Omental fat pad (tissue), 4 donors: Measurements from ENCODE around the gene UBE2D3. TPM values are rescaled to one million over a fixed set of nuclear protein-coding genes. Genes with fewer than 3 reads are reported as not detected.
"Not testable (repeated sequence)": the region's sequence is repeated elsewhere in the genome, so short reads cannot be mapped to it uniquely, and the experiment has no call there.

Source experiments
- ATAC-seq: fragments of 150-250 bp; one replicate; pipeline ENCODE4 v1.9.1; 2016; ENCODE audit warnings: mild to moderate bottlenecking, moderate library complexity; ENCODE audit not compliant: low FRiP score
- DNase-seq: peaks from one replicate; pipeline ENCODE4 v3.0.0-alpha.2; 2019; ENCODE audit warnings: low spot score
- CTCF ChIP-seq, 3 donors: fragments of 450-650 bp; IDR thresholded peaks; one replicate each; pipeline ENCODE4 v1.5.1; 2016 to 2017; ENCODE audit warnings: antibody characterized with exemption in 3 of 3, mild to moderate bottlenecking in 3 of 3, moderate library complexity in 2 of 3
- total RNA-seq, 4 donors: library from RNA; depleted of rRNA; stranded (reverse); fragments of >200 nt; gene quantifications; one replicate each; pipeline ENCODE4 v1.1.0, GENCODE V29; 2016

Gene UBE2D3
- total RNA-seq, 4 donors from 2014 or later = 349 to 519 (median 452) TPM

DNA sequence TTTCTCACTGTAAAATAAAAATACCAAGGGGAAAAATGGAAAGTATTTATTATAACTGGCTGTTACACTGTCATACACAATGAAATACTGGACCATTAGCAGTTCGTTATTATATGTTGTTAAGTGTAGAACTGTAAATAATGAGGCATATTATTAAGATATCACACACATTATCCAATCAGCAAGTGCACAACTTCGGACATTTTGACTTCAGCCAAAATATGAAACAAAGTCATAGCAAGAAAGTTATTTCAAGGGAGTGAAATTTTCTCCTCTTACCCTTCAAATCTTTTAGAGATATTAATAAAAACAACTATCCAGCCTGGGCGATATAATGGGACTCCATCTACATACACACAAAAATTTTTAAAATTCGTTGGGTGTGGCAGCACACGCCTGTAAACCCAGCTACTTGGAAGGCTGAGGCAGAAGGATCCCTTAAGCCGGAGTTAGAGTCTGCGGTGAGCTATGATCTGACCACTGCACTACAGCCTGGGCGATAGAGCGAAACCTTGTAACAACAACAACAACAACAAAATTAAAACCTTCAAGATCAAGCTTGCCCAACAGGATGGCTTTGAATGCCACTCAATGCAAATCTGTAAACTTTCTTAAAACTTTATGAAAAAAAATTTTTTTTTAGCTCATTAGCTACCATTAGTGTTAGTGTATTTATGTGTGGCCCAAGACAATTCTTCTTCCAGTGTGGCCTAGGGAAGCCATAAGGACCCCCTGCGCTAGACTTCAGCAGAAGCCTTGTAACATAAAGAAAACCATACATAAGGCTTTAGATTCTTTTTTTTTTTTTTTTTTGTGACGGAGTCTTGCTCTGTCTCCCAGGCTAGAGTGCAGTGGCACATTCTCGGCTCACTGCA lies 40.2 kb upstream of the UBE2D3 start:
- ATAC-seq (no peak), DNase-seq (no peak)
- no peak for TF ChIP-seq CTCF (IDR thresholded peaks at IDR 0.05)

- ATAC-seq, DNase-seq: not testable (repeated sequence)
Measured at GRCh38 chr4:102865327-102865726, 38.0 kb upstream of the UBE2D3 start.

GRCh38 chr4:102862747-102863146 lies 35.4 kb upstream of the UBE2D3 start:
- no peak for ATAC-seq
- TF ChIP-seq CTCF (IDR thresholded peaks at IDR 0.05) = no peak
- no peak for DNase-seq

- no peak for ATAC-seq
- TF ChIP-seq CTCF (IDR thresholded peaks at IDR 0.05) = no peak
Measured at GRCh38 chr4:102862016-102862415, 34.7 kb upstream of the UBE2D3 start.

GRCh38 chr4:102860611-102861324 lies 33.4 kb upstream of the UBE2D3 start:
- no peak for DNase-seq
- no peak for ATAC-seq
- no peak for TF ChIP-seq CTCF (IDR thresholded peaks at IDR 0.05)

More at GRCh38 chr4:102862016-102862415, 34.7 kb upstream of the UBE2D3 start:
- no peak for DNase-seq

GRCh38 chr4:102858828-102859464 lies 31.6 kb upstream of the UBE2D3 start:
- no peak for DNase-seq
- TF ChIP-seq CTCF (IDR thresholded peaks at IDR 0.05) = no peak
- no peak for ATAC-seq

DNA sequence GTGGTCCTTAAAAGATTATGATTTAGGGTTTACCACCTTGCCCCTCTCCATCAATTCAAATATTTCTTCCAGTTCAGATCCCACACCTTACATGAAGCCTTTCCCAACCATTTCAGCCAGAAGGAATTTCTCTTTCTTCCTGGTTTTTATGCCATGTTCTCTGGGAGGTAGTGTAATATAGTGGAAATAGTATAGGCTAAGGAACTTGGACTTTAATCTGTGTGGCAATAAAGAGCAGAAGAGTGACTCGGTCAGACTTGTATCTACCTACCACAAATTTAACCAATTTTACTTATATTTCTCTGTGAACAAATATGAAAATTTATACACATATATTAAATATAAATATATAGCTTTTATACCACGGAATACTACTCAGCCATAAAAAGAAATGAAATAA lies 23.0 kb upstream of the UBE2D3 start:
- DNase-seq (no peak), ATAC-seq (no peak)
- TF ChIP-seq CTCF (IDR thresholded peaks at IDR 0.05) = no peak
